Measurements from ENCODE around the gene NMU.

Gene NMU

GRCh38 chr4:55598641-55599040 is 37.5 kb downstream of the NMU start:
- TF ChIP-seq PPARA (CRISPR knock-in tag; IDR thresholded peaks at IDR 0.05; ENCODE audit: borderline replicate concordance), result no peak
- no peak for TF ChIP-seq GLIS3 (CRISPR knock-in tag; IDR thresholded peaks at IDR 0.05)
- TF ChIP-seq ZFP30 (CRISPR knock-in tag; IDR thresholded peaks at IDR 0.05), result no peak
- no peak for TF ChIP-seq TOX (CRISPR knock-in tag; IDR thresholded peaks at IDR 0.05; ENCODE audit: borderline replicate concordance)
- TF ChIP-seq, protein P1, sequence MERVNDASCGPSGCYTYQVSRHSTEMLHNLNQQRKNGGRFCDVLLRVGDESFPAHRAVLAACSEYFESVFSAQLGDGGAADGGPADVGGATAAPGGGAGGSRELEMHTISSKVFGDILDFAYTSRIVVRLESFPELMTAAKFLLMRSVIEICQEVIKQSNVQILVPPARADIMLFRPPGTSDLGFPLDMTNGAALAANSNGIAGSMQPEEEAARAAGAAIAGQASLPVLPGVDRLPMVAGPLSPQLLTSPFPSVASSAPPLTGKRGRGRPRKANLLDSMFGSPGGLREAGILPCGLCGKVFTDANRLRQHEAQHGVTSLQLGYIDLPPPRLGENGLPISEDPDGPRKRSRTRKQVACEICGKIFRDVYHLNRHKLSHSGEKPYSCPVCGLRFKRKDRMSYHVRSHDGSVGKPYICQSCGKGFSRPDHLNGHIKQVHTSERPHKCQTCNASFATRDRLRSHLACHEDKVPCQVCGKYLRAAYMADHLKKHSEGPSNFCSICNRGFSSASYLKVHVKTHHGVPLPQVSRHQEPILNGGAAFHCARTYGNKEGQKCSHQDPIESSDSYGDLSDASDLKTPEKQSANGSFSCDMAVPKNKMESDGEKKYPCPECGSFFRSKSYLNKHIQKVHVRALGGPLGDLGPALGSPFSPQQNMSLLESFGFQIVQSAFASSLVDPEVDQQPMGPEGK (CRISPR knock-in tag; IDR thresholded peaks at IDR 0.05; ENCODE audit: borderline replicate concordance), result no peak
- TF ChIP-seq TSHZ2 (CRISPR knock-in tag; IDR thresholded peaks at IDR 0.05), result no peak
- TF ChIP-seq SNAI2 (CRISPR knock-in tag; IDR thresholded peaks at IDR 0.05), result no peak
- TF ChIP-seq ZFP3 (CRISPR knock-in tag; IDR thresholded peaks at IDR 0.05), result no peak
- no peak for TF ChIP-seq ZNF70 (CRISPR knock-in tag; IDR thresholded peaks at IDR 0.05)
- TF ChIP-seq CSDC2 (CRISPR knock-in tag; IDR thresholded peaks at IDR 0.05), result no peak
- no peak for TF ChIP-seq ISL1 (CRISPR knock-in tag; IDR thresholded peaks at IDR 0.05)
- no peak for TF ChIP-seq CREB5 (CRISPR knock-in tag; IDR thresholded peaks at IDR 0.05; ENCODE audit: low read depth)
- no peak for TF ChIP-seq ZNF565 (CRISPR knock-in tag; conservative IDR thresholded peaks at IDR 0.05; ENCODE audit: low read depth)
- no peak for TF ChIP-seq TCF4 (CRISPR knock-in tag; IDR thresholded peaks at IDR 0.05; ENCODE audit: borderline replicate concordance)
- TF ChIP-seq OSR1 (CRISPR knock-in tag; IDR thresholded peaks at IDR 0.05), result no peak
- ATAC-seq, result no peak

GRCh38 chr4:55592014-55592413 is 44.1 kb downstream of the NMU start, which contains the start of gene PDCL2:
Gene PDCL2 (minus strand): TSS chr4:55592245. CDS start chr4:55592109, 136 bp downstream.
- no peak for ATAC-seq
- TF ChIP-seq RARB (CRISPR knock-in tag; IDR thresholded peaks at IDR 0.05) (no peak), SNAI2 (CRISPR knock-in tag; IDR thresholded peaks at IDR 0.05) (no peak), PPARA (CRISPR knock-in tag; IDR thresholded peaks at IDR 0.05; ENCODE audit: borderline replicate concordance) (no peak), TOX (CRISPR knock-in tag; IDR thresholded peaks at IDR 0.05; ENCODE audit: borderline replicate concordance) (no peak), ISL1 (CRISPR knock-in tag; IDR thresholded peaks at IDR 0.05) (no peak), TCF4 (CRISPR knock-in tag; IDR thresholded peaks at IDR 0.05; ENCODE audit: borderline replicate concordance) (no peak), ZNF70 (CRISPR knock-in tag; IDR thresholded peaks at IDR 0.05) (no peak), ZC3H10 (CRISPR knock-in tag; IDR thresholded peaks at IDR 0.05) (no peak), ARNTL (CRISPR knock-in tag; IDR thresholded peaks at IDR 0.05; ENCODE audit: borderline replicate concordance, low read depth) (no peak), ESRRG (CRISPR knock-in tag; IDR thresholded peaks at IDR 0.05) (no peak), ZFP3 (CRISPR knock-in tag; IDR thresholded peaks at IDR 0.05) (no peak), ZNF565 (CRISPR knock-in tag; conservative IDR thresholded peaks at IDR 0.05; ENCODE audit: low read depth) (no peak), BACH2 (CRISPR knock-in tag; IDR thresholded peaks at IDR 0.05; ENCODE audit: borderline replicate concordance) (no peak), OSR1 (CRISPR knock-in tag; IDR thresholded peaks at IDR 0.05) (no peak)
- TF ChIP-seq, protein P2, sequence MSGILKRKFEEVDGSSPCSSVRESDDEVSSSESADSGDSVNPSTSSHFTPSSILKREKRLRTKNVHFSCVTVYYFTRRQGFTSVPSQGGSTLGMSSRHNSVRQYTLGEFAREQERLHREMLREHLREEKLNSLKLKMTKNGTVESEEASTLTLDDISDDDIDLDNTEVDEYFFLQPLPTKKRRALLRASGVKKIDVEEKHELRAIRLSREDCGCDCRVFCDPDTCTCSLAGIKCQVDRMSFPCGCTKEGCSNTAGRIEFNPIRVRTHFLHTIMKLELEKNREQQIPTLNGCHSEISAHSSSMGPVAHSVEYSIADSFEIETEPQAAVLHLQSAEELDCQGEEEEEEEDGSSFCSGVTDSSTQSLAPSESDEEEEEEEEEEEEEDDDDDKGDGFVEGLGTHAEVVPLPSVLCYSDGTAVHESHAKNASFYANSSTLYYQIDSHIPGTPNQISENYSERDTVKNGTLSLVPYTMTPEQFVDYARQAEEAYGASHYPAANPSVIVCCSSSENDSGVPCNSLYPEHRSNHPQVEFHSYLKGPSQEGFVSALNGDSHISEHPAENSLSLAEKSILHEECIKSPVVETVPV (CRISPR knock-in tag; IDR thresholded peaks at IDR 0.05), result no peak

DNA sequence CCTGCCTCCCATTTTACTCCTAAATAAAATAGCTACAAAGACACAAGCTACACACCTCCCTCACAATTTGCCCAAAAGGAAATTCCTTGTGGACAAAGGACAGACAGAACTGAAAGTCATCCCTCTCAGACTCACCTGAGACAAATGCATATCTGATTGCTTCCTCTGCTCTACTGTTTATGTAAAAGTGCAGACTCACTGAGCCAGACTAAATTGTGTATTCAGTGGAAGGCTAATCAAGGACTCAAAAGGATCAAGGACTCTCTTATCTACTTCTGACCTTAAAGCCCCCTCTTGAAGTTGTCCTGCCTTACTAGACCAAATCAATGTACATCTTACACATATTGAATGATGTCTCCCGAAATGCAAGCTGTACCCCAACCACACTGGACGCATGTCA is 47.9 kb downstream of the NMU start:
- ATAC-seq, result no peak
- TF ChIP-seq ARNTL (CRISPR knock-in tag; IDR thresholded peaks at IDR 0.05; ENCODE audit: borderline replicate concordance, low read depth) (no peak), CREB5 (CRISPR knock-in tag; IDR thresholded peaks at IDR 0.05; ENCODE audit: low read depth) (no peak), BACH2 (CRISPR knock-in tag; IDR thresholded peaks at IDR 0.05; ENCODE audit: borderline replicate concordance) (no peak), ZNF8 (CRISPR knock-in tag; IDR thresholded peaks at IDR 0.05) (no peak), PPARA (CRISPR knock-in tag; IDR thresholded peaks at IDR 0.05; ENCODE audit: borderline replicate concordance) (no peak), ZFP3 (CRISPR knock-in tag; IDR thresholded peaks at IDR 0.05) (no peak), TSHZ2 (CRISPR knock-in tag; IDR thresholded peaks at IDR 0.05) (no peak), ISL1 (CRISPR knock-in tag; IDR thresholded peaks at IDR 0.05) (no peak), GLIS3 (CRISPR knock-in tag; IDR thresholded peaks at IDR 0.05) (no peak), ZC3H10 (CRISPR knock-in tag; IDR thresholded peaks at IDR 0.05) (no peak), ESRRG (CRISPR knock-in tag; IDR thresholded peaks at IDR 0.05) (no peak)
- TF ChIP-seq, protein P3, sequence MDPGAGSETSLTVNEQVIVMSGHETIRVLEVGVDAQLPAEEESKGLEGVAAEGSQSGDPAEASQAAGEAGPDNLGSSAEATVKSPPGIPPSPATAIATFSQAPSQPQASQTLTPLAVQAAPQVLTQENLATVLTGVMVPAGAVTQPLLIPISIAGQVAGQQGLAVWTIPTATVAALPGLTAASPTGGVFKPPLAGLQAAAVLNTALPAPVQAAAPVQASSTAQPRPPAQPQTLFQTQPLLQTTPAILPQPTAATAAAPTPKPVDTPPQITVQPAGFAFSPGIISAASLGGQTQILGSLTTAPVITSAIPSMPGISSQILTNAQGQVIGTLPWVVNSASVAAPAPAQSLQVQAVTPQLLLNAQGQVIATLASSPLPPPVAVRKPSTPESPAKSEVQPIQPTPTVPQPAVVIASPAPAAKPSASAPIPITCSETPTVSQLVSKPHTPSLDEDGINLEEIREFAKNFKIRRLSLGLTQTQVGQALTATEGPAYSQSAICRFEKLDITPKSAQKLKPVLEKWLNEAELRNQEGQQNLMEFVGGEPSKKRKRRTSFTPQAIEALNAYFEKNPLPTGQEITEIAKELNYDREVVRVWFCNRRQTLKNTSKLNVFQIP (CRISPR knock-in tag; IDR thresholded peaks at IDR 0.05; ENCODE audit: borderline replicate concordance, low read depth), result no peak
